ENCODE measurements around the gene LMNTD1. TPM values are rescaled to one million over a fixed set of nuclear protein-coding genes. Genes with fewer than 3 reads are reported as not detected.

Gene LMNTD1
- total RNA-seq, 1 experiment from 2014 or later: not detected

DNA sequence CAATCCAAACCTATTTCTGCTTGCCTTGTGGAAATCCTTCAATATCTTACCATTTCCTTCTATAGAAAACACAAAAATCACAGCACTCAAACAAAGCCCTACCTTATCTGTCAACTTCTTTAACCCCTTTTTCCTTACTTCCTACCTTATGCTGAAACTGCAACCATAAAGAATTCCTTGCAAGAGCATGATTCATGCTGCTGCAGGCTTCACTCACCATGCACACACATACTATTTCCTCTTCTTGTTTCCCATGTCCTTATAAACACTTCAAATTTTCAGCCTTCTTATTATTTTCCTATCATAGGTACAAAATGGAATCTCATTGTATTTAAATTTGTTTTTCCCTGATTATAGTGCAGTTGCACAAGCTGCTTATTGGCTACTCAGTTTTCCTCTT lies 23.3 kb downstream of the LMNTD1 start:
- no peaks in the 10 kb centered on the region for H3K36me3 Mint-ChIP-seq
- DNase-seq (ENCODE audit: low spot score) (no peak), ATAC-seq (no peak)
- no peaks in the 10 kb centered on the region for H3K27me3 Mint-ChIP-seq (ENCODE audit: low read depth)
- CTCF ChIA-PET: no interaction called here
- no peaks in the 10 kb centered on the region for H3K4me1 Mint-ChIP-seq
- H3K4me3 Mint-ChIP-seq: no peak overlapping the region
- POLR2A ChIA-PET: no interaction called here
- no peaks in the 10 kb centered on the region for H3K9me3 Mint-ChIP-seq
- no peak overlapping the region for H3K27ac Mint-ChIP-seq
- TF ChIP-seq, protein P1, sequence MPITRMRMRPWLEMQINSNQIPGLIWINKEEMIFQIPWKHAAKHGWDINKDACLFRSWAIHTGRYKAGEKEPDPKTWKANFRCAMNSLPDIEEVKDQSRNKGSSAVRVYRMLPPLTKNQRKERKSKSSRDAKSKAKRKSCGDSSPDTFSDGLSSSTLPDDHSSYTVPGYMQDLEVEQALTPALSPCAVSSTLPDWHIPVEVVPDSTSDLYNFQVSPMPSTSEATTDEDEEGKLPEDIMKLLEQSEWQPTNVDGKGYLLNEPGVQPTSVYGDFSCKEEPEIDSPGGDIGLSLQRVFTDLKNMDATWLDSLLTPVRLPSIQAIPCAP (CRISPR knock-in tag; IDR thresholded peaks at IDR 0.05): no peak
- TF ChIP-seq JAZF1 (CRISPR knock-in tag; IDR thresholded peaks at IDR 0.05) (no peak), ZNF219 (CRISPR knock-in tag; IDR thresholded peaks at IDR 0.05; ENCODE audit: borderline replicate concordance) (no peak), TEAD4 (CRISPR knock-in tag; IDR thresholded peaks at IDR 0.05) (no peak), NFATC4 (CRISPR knock-in tag; IDR thresholded peaks at IDR 0.05) (no peak), GRHL2 (CRISPR knock-in tag; IDR thresholded peaks at IDR 0.05; ENCODE audit: insufficient replicate concordance, severe bottlenecking) (no peak), SOX15 (CRISPR knock-in tag; IDR thresholded peaks at IDR 0.05) (no peak), FOXJ3 (CRISPR knock-in tag; IDR thresholded peaks at IDR 0.05; ENCODE audit: borderline replicate concordance) (no peak), TCF7 (CRISPR knock-in tag; IDR thresholded peaks at IDR 0.05; ENCODE audit: low read depth) (no peak)
- TF ChIP-seq, protein P2, sequence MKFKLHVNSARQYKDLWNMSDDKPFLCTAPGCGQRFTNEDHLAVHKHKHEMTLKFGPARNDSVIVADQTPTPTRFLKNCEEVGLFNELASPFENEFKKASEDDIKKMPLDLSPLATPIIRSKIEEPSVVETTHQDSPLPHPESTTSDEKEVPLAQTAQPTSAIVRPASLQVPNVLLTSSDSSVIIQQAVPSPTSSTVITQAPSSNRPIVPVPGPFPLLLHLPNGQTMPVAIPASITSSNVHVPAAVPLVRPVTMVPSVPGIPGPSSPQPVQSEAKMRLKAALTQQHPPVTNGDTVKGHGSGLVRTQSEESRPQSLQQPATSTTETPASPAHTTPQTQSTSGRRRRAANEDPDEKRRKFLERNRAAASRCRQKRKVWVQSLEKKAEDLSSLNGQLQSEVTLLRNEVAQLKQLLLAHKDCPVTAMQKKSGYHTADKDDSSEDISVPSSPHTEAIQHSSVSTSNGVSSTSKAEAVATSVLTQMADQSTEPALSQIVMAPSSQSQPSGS (CRISPR knock-in tag; IDR thresholded peaks at IDR 0.05; ENCODE audit: borderline replicate concordance, low read depth): no peak
- TF ChIP-seq, protein P3, sequence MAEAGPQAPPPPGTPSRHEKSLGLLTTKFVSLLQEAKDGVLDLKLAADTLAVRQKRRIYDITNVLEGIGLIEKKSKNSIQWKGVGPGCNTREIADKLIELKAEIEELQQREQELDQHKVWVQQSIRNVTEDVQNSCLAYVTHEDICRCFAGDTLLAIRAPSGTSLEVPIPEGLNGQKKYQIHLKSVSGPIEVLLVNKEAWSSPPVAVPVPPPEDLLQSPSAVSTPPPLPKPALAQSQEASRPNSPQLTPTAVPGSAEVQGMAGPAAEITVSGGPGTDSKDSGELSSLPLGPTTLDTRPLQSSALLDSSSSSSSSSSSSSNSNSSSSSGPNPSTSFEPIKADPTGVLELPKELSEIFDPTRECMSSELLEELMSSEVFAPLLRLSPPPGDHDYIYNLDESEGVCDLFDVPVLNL (CRISPR knock-in tag; IDR thresholded peaks at IDR 0.05; ENCODE audit: borderline replicate concordance, low read depth): no peak
- TF ChIP-seq, protein P4, sequence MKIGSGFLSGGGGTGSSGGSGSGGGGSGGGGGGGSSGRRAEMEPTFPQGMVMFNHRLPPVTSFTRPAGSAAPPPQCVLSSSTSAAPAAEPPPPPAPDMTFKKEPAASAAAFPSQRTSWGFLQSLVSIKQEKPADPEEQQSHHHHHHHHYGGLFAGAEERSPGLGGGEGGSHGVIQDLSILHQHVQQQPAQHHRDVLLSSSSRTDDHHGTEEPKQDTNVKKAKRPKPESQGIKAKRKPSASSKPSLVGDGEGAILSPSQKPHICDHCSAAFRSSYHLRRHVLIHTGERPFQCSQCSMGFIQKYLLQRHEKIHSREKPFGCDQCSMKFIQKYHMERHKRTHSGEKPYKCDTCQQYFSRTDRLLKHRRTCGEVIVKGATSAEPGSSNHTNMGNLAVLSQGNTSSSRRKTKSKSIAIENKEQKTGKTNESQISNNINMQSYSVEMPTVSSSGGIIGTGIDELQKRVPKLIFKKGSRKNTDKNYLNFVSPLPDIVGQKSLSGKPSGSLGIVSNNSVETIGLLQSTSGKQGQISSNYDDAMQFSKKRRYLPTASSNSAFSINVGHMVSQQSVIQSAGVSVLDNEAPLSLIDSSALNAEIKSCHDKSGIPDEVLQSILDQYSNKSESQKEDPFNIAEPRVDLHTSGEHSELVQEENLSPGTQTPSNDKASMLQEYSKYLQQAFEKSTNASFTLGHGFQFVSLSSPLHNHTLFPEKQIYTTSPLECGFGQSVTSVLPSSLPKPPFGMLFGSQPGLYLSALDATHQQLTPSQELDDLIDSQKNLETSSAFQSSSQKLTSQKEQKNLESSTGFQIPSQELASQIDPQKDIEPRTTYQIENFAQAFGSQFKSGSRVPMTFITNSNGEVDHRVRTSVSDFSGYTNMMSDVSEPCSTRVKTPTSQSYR (CRISPR knock-in tag; IDR thresholded peaks at IDR 0.05): no peak
- TF ChIP-seq, protein P5, sequence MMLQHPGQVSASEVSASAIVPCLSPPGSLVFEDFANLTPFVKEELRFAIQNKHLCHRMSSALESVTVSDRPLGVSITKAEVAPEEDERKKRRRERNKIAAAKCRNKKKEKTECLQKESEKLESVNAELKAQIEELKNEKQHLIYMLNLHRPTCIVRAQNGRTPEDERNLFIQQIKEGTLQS (CRISPR knock-in tag; conservative IDR thresholded peaks at IDR 0.05): no peak
- TF ChIP-seq, protein P6, sequence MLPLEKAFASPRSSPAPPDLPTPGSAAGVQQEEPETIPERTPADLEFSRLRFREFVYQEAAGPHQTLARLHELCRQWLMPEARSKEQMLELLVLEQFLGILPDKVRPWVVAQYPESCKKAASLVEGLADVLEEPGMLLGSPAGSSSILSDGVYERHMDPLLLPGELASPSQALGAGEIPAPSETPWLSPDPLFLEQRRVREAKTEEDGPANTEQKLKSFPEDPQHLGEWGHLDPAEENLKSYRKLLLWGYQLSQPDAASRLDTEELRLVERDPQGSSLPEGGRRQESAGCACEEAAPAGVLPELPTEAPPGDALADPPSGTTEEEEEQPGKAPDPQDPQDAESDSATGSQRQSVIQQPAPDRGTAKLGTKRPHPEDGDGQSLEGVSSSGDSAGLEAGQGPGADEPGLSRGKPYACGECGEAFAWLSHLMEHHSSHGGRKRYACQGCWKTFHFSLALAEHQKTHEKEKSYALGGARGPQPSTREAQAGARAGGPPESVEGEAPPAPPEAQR (CRISPR knock-in tag; IDR thresholded peaks at IDR 0.05): no peak
- TF ChIP-seq, protein P7, sequence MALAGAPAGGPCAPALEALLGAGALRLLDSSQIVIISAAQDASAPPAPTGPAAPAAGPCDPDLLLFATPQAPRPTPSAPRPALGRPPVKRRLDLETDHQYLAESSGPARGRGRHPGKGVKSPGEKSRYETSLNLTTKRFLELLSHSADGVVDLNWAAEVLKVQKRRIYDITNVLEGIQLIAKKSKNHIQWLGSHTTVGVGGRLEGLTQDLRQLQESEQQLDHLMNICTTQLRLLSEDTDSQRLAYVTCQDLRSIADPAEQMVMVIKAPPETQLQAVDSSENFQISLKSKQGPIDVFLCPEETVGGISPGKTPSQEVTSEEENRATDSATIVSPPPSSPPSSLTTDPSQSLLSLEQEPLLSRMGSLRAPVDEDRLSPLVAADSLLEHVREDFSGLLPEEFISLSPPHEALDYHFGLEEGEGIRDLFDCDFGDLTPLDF (CRISPR knock-in tag; IDR thresholded peaks at IDR 0.05): no peak
- TF ChIP-seq, protein P8, sequence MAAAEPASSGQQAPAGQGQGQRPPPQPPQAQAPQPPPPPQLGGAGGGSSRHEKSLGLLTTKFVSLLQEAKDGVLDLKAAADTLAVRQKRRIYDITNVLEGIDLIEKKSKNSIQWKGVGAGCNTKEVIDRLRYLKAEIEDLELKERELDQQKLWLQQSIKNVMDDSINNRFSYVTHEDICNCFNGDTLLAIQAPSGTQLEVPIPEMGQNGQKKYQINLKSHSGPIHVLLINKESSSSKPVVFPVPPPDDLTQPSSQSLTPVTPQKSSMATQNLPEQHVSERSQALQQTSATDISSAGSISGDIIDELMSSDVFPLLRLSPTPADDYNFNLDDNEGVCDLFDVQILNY (CRISPR knock-in tag; IDR thresholded peaks at IDR 0.05): no peak

Measured in WTC11 (cell line).